T-cell (primary cell): ENCODE measurements around the gene MED27. TPM values are rescaled to one million over a fixed set of nuclear protein-coding genes. Genes with fewer than 3 reads are reported as not detected.

ENCODE experiments used
- ATAC-seq, 4 experiments: fragments of 200-7000 bp in 3 of 4; fragments of 150-1000 bp in 1 of 4; cut with Tn5 transposase; replicated peaks in 1 of 4; 1 replicate in 3 of 4; 2 replicates in 1 of 4; pipeline ENCODE4 v1.10.0; 2021; ENCODE audit warnings: moderate library complexity in 3 of 4, mild to moderate bottlenecking in 2 of 4, moderate number of reproducible peaks in 1 of 4
- CTCF ChIA-PET, 2 donors: fragments of 300-600 bp; sonication (Branson Sonifier 250); formaldehyde crosslinking; loops; one replicate each; lab custom pipeline; 2022; ENCODE audit warnings: antibody characterized with exemption in 2 of 2; lab: Charles Lee
- POLR2A ChIA-PET, 2 donors: fragments of 300-600 bp; sonication (Branson Sonifier 250); formaldehyde crosslinking; loops; one replicate each; lab custom pipeline; 2022; ENCODE audit warnings: antibody characterized with exemption in 2 of 2; lab: Charles Lee
- DNase-seq, 35 experiments: peaks; one replicate each; pipeline versions ENCODE4 v3.0.0 to v3.0.0-alpha.2; 2013 to 2023
- H3K27ac ChIP-seq: one replicate; pipeline ENCODE4 v1.5.1; 2013; ENCODE audit warnings: low read length
- H3K27me3 ChIP-seq, 2 experiments: replicated peaks in 1 of 2; 1 replicate in 1 of 2; 2 replicates in 1 of 2; pipeline versions ENCODE4 v1.6.1 to v1.7.0; 2013; ENCODE audit warnings: low read length in 1 of 2, mixed read lengths in 1 of 2; ENCODE audit not compliant: control insufficient read depth in 2 of 2, insufficient read depth in 2 of 2; ENCODE audit errors: extremely low read depth in 1 of 2
- H3K36me3 ChIP-seq, 2 donors: 1 replicate in 1 of 2; 2 replicates in 1 of 2; pipeline versions ENCODE4 v1.6.1 to v1.7.0; 2013; ENCODE audit warnings: low read length in 1 of 2; ENCODE audit not compliant: control insufficient read depth in 2 of 2, insufficient read depth in 1 of 2; ENCODE audit errors: extremely low read depth in 1 of 2
- H3K4me1 ChIP-seq, 2 experiments: 1 replicate in 1 of 2; 2 replicates in 1 of 2; pipeline versions ENCODE4 v1.6.1 to v1.7.0; 2013; ENCODE audit warnings: low read length in 2 of 2, mixed read lengths in 1 of 2; ENCODE audit not compliant: insufficient read depth in 2 of 2, control insufficient read depth in 1 of 2; ENCODE audit errors: extremely low read depth in 1 of 2
- H3K4me3 ChIP-seq, 2 donors: 1 replicate in 1 of 2; 2 replicates in 1 of 2; pipeline versions ENCODE4 v1.5.1 to v1.7.0; 2013; ENCODE audit warnings: mild to moderate bottlenecking in 2 of 2, low read length in 1 of 2, moderate library complexity in 1 of 2; ENCODE audit not compliant: control insufficient read depth in 1 of 2; ENCODE audit errors: extremely low read depth in 1 of 2
- H3K9me3 ChIP-seq: 2 replicates; pipeline ENCODE4 v1.7.0; 2013
- H3K27ac Mint-ChIP-seq, 2 donors: one replicate each; pipeline ENCODE4 v1.8.0; 2020 to 2021; ENCODE audit warnings: mild to moderate bottlenecking in 2 of 2, mixed read lengths in 2 of 2
- H3K27me3 Mint-ChIP-seq, 2 donors: one replicate each; pipeline ENCODE4 v1.8.0; 2021 to 2022; ENCODE audit warnings: mixed read lengths in 2 of 2
- H3K36me3 Mint-ChIP-seq: one replicate; pipeline ENCODE4 v1.8.0; 2021; ENCODE audit warnings: mixed read lengths
- H3K4me1 Mint-ChIP-seq, 3 donors: one replicate each; pipeline ENCODE4 v1.8.0; 2020 to 2022; ENCODE audit warnings: mixed read lengths in 3 of 3, mild to moderate bottlenecking in 1 of 3
- H3K4me3 Mint-ChIP-seq, 3 donors: one replicate each; pipeline ENCODE4 v1.8.0; 2020 to 2022; ENCODE audit warnings: mild to moderate bottlenecking in 3 of 3, mixed read lengths in 3 of 3, moderate library complexity in 3 of 3
- H3K9me3 Mint-ChIP-seq, 3 donors: one replicate each; pipeline ENCODE4 v1.8.0; 2020 to 2022; ENCODE audit warnings: mixed read lengths in 3 of 3
- WGBS: methylation state at CpG from one replicate; pipeline ENCODE4 v1.1.5; 2013; ENCODE audit warnings: missing lambda C conversion rate; ENCODE audit not compliant: insufficient coverage; 5-methylcytosine and 5-hydroxymethylcytosine counted together
- total RNA-seq, 35 experiments: library from RNA in 6 of 35; stranded (reverse) in 6 of 35; fragments of 120-200 nt in 1 of 35; gene quantifications; one replicate each; pipeline versions ENCODE4 v1.2.1 to v1.2.4 and lab custom pipeline; 2013 to 2026

Gene MED27
- total RNA-seq, 5 donors from 2014 or later (not counting 1 experiment from before 2014, with no cell fraction given) = 15.0 to 26.7 (median 17.6) TPM

GRCh38 chr9:132108728-132109127 lies 29.1 kb upstream of the MED27 start:
- no peak overlapping the region for H3K4me3 Mint-ChIP-seq
- no peaks in the 10 kb centered on the region for H3K9me3 ChIP-seq
- H3K36me3 Mint-ChIP-seq = no peaks in the 10 kb centered on the region
- DNase-seq (no peak), ATAC-seq (no peak)
- no peaks in the 10 kb centered on the region for H3K36me3 ChIP-seq
- H3K27ac Mint-ChIP-seq = no peak overlapping the region
- H3K4me1 ChIP-seq = no peaks in the 10 kb centered on the region
- ChIA-PET POLR2A (no interaction called here), CTCF (no interaction called here)
- WGBS = 67% methylated on average over 3 of the region's 7 CpGs
- no peak overlapping the region for H3K4me3 ChIP-seq
- peaks cover 34% of the 10 kb centered on the region in 2 donors for H3K27me3 Mint-ChIP-seq
- no peaks in the 10 kb centered on the region for H3K9me3 Mint-ChIP-seq
- H3K27ac ChIP-seq = no peak overlapping the region
- H3K27me3 ChIP-seq = peaks cover 0 to 17% of the 10 kb centered on the region in 2 experiments
- no peaks in the 10 kb centered on the region for H3K4me1 Mint-ChIP-seq

- no peak overlapping the region for H3K4me3 Mint-ChIP-seq
- DNase-seq (no peak), ATAC-seq (no peak)
- Histone ChIP-seq H3K4me3 (no peak overlapping the region), H3K9me3 (no peaks in the 10 kb centered on the region), H3K27ac (no peak overlapping the region), H3K4me1 (no peaks in the 10 kb centered on the region), H3K36me3 (no peaks in the 10 kb centered on the region), H3K27me3 (peaks cover 2 to 23% of the 10 kb centered on the region in 2 experiments)
- no peaks in the 10 kb centered on the region for H3K4me1 Mint-ChIP-seq
- H3K9me3 Mint-ChIP-seq = no peaks in the 10 kb centered on the region
- H3K27ac Mint-ChIP-seq = no peak overlapping the region
- H3K27me3 Mint-ChIP-seq = peaks cover 40 to 41% of the 10 kb centered on the region in 2 donors
- POLR2A ChIA-PET = no interaction called here
- CTCF ChIA-PET = no interaction called here
- 87% methylated on average over 5 of the region's 8 CpGs for WGBS
- H3K36me3 Mint-ChIP-seq = no peaks in the 10 kb centered on the region
These were observed 20.2 kb upstream of the MED27 start for GRCh38 chr9:132099741-132100407.

GRCh38 chr9:132099167-132099566 lies 19.5 kb upstream of the MED27 start:
- Histone ChIP-seq H3K4me3 (no peak overlapping the region), H3K9me3 (no peaks in the 10 kb centered on the region), H3K4me1 (no peaks in the 10 kb centered on the region), H3K36me3 (no peaks in the 10 kb centered on the region), H3K27ac (no peak overlapping the region), H3K27me3 (peaks cover 5 to 17% of the 10 kb centered on the region in 2 experiments)
- Mint-ChIP-seq H3K9me3 (no peaks in the 10 kb centered on the region), H3K27ac (no peak overlapping the region), H3K36me3 (no peaks in the 10 kb centered on the region), H3K4me3 (no peak overlapping the region), H3K4me1 (no peaks in the 10 kb centered on the region), H3K27me3 (peaks cover 44 to 46% of the 10 kb centered on the region in 2 donors)
- POLR2A ChIA-PET = no interaction called here
- 100% methylated on average over 3 of the region's 7 CpGs for WGBS
- ATAC-seq = no peak
- DNase-seq = no peak
- CTCF ChIA-PET = no interaction called here

- CTCF ChIA-PET = no interaction called here
- ATAC-seq = no peak
- DNase-seq = no peak
- no peak overlapping the region for H3K4me3 ChIP-seq
- no peaks in the 10 kb centered on the region for H3K4me1 ChIP-seq
- H3K36me3 ChIP-seq = no peaks in the 10 kb centered on the region
- H3K27me3 Mint-ChIP-seq = peaks cover 41 to 43% of the 10 kb centered on the region in 2 donors
- H3K4me3 Mint-ChIP-seq = no peak overlapping the region
- peaks cover 5 to 8% of the 10 kb centered on the region in 2 experiments for H3K27me3 ChIP-seq
- peaks cover 0 to 3% (median 0%) of the 10 kb centered on the region in 3 donors for H3K9me3 Mint-ChIP-seq
- H3K27ac ChIP-seq = no peak overlapping the region
- POLR2A ChIA-PET = interaction anchor here in 1 of 2 donors (0.6 kb wide), 1 partner anchor 33 kb away, joined by 3 read pairs; no protein-coding TSS in a partner anchor
- no peaks in the 10 kb centered on the region for H3K9me3 ChIP-seq
- H3K27ac Mint-ChIP-seq = no peak overlapping the region
- no peaks in the 10 kb centered on the region for H3K4me1 Mint-ChIP-seq
- H3K36me3 Mint-ChIP-seq = no peaks in the 10 kb centered on the region
- no CpG with 5 or more reads among the region's 2 CpGs for WGBS
These were observed 14.7 kb upstream of the MED27 start for GRCh38 chr9:132094314-132094791.

- Mint-ChIP-seq H3K36me3 (no peaks in the 10 kb centered on the region), H3K9me3 (peaks cover 0 to 3% (median 0%) of the 10 kb centered on the region in 3 donors), H3K4me1 (no peaks in the 10 kb centered on the region), H3K4me3 (no peak overlapping the region), H3K27ac (no peak overlapping the region), H3K27me3 (peaks cover 14 to 23% of the 10 kb centered on the region in 2 donors)
- H3K36me3 ChIP-seq = no peaks in the 10 kb centered on the region
- H3K27ac ChIP-seq = no peak overlapping the region
- DNase-seq = no peak
- CTCF ChIA-PET = no interaction called here
- WGBS = 73% methylated on average over 4 of the region's 5 CpGs
- no peak overlapping the region for H3K4me3 ChIP-seq
- no peaks in the 10 kb centered on the region for H3K4me1 ChIP-seq
- no peak for ATAC-seq
- peaks cover 3 to 7% of the 10 kb centered on the region in 2 experiments for H3K27me3 ChIP-seq
- no peaks in the 10 kb centered on the region for H3K9me3 ChIP-seq
- POLR2A ChIA-PET = no interaction called here
These were observed 11.1 kb upstream of the MED27 start for GRCh38 chr9:132090771-132091170.

GRCh38 chr9:132087438-132088030 lies 7.9 kb upstream of the MED27 start:
- no peak for ATAC-seq
- H3K4me3 ChIP-seq = no peak overlapping the region
- CTCF ChIA-PET = no interaction called here
- Mint-ChIP-seq H3K4me1 (no peaks in the 10 kb centered on the region), H3K27me3 (peaks cover 18% of the 10 kb centered on the region in 2 donors), H3K27ac (no peak overlapping the region), H3K4me3 (no peak overlapping the region), H3K9me3 (peaks cover 0 to 3% (median 0%) of the 10 kb centered on the region in 3 donors), H3K36me3 (no peaks in the 10 kb centered on the region)
- H3K27me3 ChIP-seq = peaks cover 0 to 7% of the 10 kb centered on the region in 2 experiments
- no peak overlapping the region for H3K27ac ChIP-seq
- 77% methylated on average over 4 of the region's 7 CpGs for WGBS
- DNase-seq = no peak
- H3K36me3 ChIP-seq = no peaks in the 10 kb centered on the region
- POLR2A ChIA-PET = no interaction called here
- H3K4me1 ChIP-seq = no peaks in the 10 kb centered on the region
- H3K9me3 ChIP-seq = no peaks in the 10 kb centered on the region
